PC-3 (cell line): ENCODE data around the gene CCL27.

ENCODE experiments used
- CTCF ChIP-seq: fragments of 300-600 bp; sonication (generic); conservative IDR thresholded peaks from 2 replicates; pipeline ENCODE4 v1.5.1; 2017; ENCODE audit warnings: antibody characterized with exemption, low read depth, mild to moderate bottlenecking, low read length
- EZH2 ChIP-seq: fragments of 300-600 bp; sonication (generic); IDR thresholded peaks from one replicate; pipeline ENCODE4 v1.6.1; 2017; ENCODE audit warnings: antibody characterized with exemption, mild to moderate bottlenecking, low read length; ENCODE audit not compliant: unreplicated experiment

DNA sequence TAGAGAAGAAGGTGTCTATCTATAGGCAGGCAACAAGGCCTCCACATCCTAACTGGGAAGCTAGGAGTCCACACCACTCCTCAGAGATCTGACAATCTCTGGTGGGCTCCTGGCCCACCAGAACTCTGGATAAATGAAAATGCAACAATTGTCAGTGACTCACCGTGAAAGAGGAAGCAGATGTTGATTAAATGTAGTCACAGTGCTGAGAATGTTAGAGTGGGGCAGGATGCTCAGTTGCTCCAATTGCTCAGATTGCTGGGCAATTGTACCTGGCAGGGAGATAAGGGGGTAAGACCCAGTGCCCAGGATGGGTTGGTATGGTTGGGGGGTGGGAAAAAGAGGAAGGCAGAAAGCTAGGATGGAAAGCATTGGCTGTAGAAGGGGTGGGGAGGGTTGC is 24.3 kb upstream of the CCL27 start:
- TF ChIP-seq CTCF (no peak), EZH2 (no peak)
